Panc1 (cell line): ENCODE results near the gene PRRX1. TPM values are rescaled to one million over a fixed set of nuclear protein-coding genes. Genes with fewer than 3 reads are reported as not detected.

Experiments
- ATAC-seq: fragments of 200-7000 bp; cut with Tn5 transposase; 2 replicates; pipeline ENCODE4 v1.9.1; 2020; ENCODE audit warnings: mild to moderate bottlenecking, moderate library complexity
- BruUV-seq: library from RNA; stranded (reverse); fragments of 400-500 nt; replicated peaks from 2 replicates; lab custom pipeline; 2021; lab: Mats Ljungman, UMichigan
- CTCF ChIA-PET: fragments of 300-600 bp; sonication (Branson Sonifier 250); formaldehyde crosslinking; loops from one replicate; lab custom pipeline; 2022; ENCODE audit warnings: antibody characterized with exemption; lab: Charles Lee
- POLR2A ChIA-PET: fragments of 300-600 bp; sonication (Branson Sonifier 250); formaldehyde crosslinking; loops from one replicate; lab custom pipeline; 2022; ENCODE audit warnings: antibody characterized with exemption; lab: Charles Lee
- DNase-seq: peaks from one replicate; pipeline ENCODE4 v3.0.0-alpha.2; 2010; ENCODE audit warnings: low read depth, low spot score
- H3K27ac ChIP-seq: 2 replicates; pipeline ENCODE4 v1.5.1; 2011; ENCODE audit warnings: mild to moderate bottlenecking, low read length, inconsistent platforms
- H3K27me3 ChIP-seq: fragments of 200-500 bp; sonication (Bioruptor generic); 2 replicates; pipeline ENCODE4 v1.6.0; 2014; ENCODE audit warnings: low read length, inconsistent platforms; ENCODE audit not compliant: control insufficient read depth, insufficient read depth
- H3K36me3 ChIP-seq: fragments of 200-500 bp; sonication (Bioruptor generic); 2 replicates; pipeline ENCODE4 v1.5.1; 2014; ENCODE audit warnings: inconsistent platforms, mild to moderate bottlenecking, low read length, moderate library complexity; ENCODE audit not compliant: control insufficient read depth, insufficient read depth
- H3K4me1 ChIP-seq: 2 replicates; pipeline ENCODE4 v1.5.1; 2011; ENCODE audit warnings: inconsistent platforms, mild to moderate bottlenecking, low read length, moderate library complexity; ENCODE audit not compliant: control insufficient read depth, insufficient read depth
- H3K4me3 ChIP-seq, 2 experiments: 2 replicates each; pipeline ENCODE4 v1.5.1; 2011 to 2012; ENCODE audit warnings: low read depth in 2 of 2, low read length in 2 of 2, mild to moderate bottlenecking in 2 of 2, inconsistent platforms in 1 of 2, moderate library complexity in 1 of 2
- H3K9me3 ChIP-seq: fragments of 200-500 bp; sonication (Bioruptor generic); 2 replicates; pipeline ENCODE4 v1.5.1; 2014; ENCODE audit warnings: low read depth, mild to moderate bottlenecking, inconsistent platforms, low read length, moderate library complexity; ENCODE audit not compliant: control insufficient read depth, insufficient read depth
- POLR2AphosphoS5 ChIP-seq: IDR thresholded peaks from 2 replicates; pipeline ENCODE4 v1.6.1; 2012; ENCODE audit warnings: mild to moderate bottlenecking, low read depth, low read length, moderate library complexity
- REST ChIP-seq, 2 experiments: IDR thresholded peaks; 2 replicates each; pipeline ENCODE4 v1.6.1; 2011 to 2012; ENCODE audit warnings: low read depth in 2 of 2, control low read depth in 1 of 2, low read length in 1 of 2, mild to moderate bottlenecking in 1 of 2, moderate library complexity in 1 of 2; ENCODE audit not compliant: insufficient read depth in 1 of 2
- SIN3A ChIP-seq: IDR thresholded peaks from 2 replicates; pipeline ENCODE4 v1.6.1; 2012; ENCODE audit warnings: low read depth, mild to moderate bottlenecking, low read length, moderate library complexity, borderline replicate concordance; ENCODE audit not compliant: insufficient read depth
- TCF7L2 ChIP-seq: IDR thresholded peaks from 2 replicates; pipeline ENCODE4 v1.6.1; 2011; ENCODE audit warnings: mild to moderate bottlenecking, low read depth, low read length, inconsistent platforms
- in situ Hi-C: cut with HindIII; loops from 2 replicates; pipeline ENCODE4 v1.10.0; 2016; ENCODE audit warnings: low sequenced_read_pairs, low pct_unique_long_range_greater_than_20kb
- intact Hi-C: fragments of 100-400 bp; cut with micrococcal nuclease; formaldehyde crosslinking; loops from one replicate; pipeline ENCODE4 v1.10.0; 2022; ENCODE audit not compliant: unreplicated experiment
- total RNA-seq: library from RNA; stranded (reverse); gene quantifications from one replicate; pipeline ENCODE4 v1.2.1, GENCODE V29; 2021; ENCODE audit not compliant: unreplicated experiment
- TF ChIP-seq, protein P1 (sequence below): fragments of 450-650 bp; IDR thresholded peaks from 2 replicates; pipeline ENCODE4 v1.5.1; 2017; ENCODE audit warnings: mild to moderate bottlenecking

Gene PRRX1
- total RNA-seq, 1 experiment from 2014 or later, result 0.69 TPM

DNA sequence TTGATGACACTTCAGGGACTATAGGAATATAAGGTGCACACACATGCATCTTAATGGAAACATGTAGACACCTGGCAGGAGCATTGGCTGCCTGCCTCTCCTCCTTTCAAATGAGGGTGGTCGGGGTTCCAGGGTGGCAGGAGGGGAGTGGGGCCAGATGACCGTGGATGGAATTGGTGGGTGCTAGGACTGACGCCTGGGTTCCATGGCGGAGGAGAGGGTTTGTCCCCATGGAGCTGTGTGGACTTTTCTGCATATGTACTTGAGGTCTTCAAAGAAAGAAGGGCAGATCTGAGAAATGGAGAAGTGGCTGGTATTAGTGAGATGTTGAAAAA lies 7.7 kb downstream of the PRRX1 start:
- intact Hi-C loops, result loop anchor here (10.0 kb wide), 1 partner anchor 747 kb away; no protein-coding TSS in a partner anchor
- Histone ChIP-seq H3K4me1 (0 out of 2 replicates have a peak, but pooled peaks cover 3% of the 10 kb centered on the region), H3K27me3 (0 out of 2 replicates have a peak, but pooled peaks cover 2% of the 10 kb centered on the region), H3K9me3 (no peaks in the 10 kb centered on the region), H3K27ac (no peak overlapping the region), H3K4me3 (no peak overlapping the region), H3K36me3 (no peaks in the 10 kb centered on the region)
- in situ Hi-C loops, result no loop called here
- no TSS peak for BruUV-seq
- DNase-seq (no peak), ATAC-seq (no peak)
- CTCF ChIA-PET, result no interaction called here
- POLR2A ChIA-PET, result no interaction called here
- TF ChIP-seq SIN3A, result no peak
- TF ChIP-seq, protein P1, sequence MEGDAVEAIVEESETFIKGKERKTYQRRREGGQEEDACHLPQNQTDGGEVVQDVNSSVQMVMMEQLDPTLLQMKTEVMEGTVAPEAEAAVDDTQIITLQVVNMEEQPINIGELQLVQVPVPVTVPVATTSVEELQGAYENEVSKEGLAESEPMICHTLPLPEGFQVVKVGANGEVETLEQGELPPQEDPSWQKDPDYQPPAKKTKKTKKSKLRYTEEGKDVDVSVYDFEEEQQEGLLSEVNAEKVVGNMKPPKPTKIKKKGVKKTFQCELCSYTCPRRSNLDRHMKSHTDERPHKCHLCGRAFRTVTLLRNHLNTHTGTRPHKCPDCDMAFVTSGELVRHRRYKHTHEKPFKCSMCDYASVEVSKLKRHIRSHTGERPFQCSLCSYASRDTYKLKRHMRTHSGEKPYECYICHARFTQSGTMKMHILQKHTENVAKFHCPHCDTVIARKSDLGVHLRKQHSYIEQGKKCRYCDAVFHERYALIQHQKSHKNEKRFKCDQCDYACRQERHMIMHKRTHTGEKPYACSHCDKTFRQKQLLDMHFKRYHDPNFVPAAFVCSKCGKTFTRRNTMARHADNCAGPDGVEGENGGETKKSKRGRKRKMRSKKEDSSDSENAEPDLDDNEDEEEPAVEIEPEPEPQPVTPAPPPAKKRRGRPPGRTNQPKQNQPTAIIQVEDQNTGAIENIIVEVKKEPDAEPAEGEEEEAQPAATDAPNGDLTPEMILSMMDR, result peak; percentile 46
- no peak for TF ChIP-seq REST (IDR thresholded peaks at IDR 0.05; ENCODE audit: insufficient read depth in 1 of 2, low read depth in 2 of 2, low read length in 1 of 2)
- TF ChIP-seq TCF7L2, result no peak
- TF ChIP-seq POLR2AphosphoS5, result no peak

GRCh38 chr1:170672316-170672715 lies 8.4 kb downstream of the PRRX1 start:
- no peaks in the 10 kb centered on the region for H3K9me3 ChIP-seq
- intact Hi-C loops, result loop anchor here (10.0 kb wide), 1 partner anchor 748 kb away; no protein-coding TSS in a partner anchor
- no peak for ATAC-seq
- no peak overlapping the region for H3K4me3 ChIP-seq
- POLR2A ChIA-PET, result no interaction called here
- H3K36me3 ChIP-seq, result no peaks in the 10 kb centered on the region
- 0 out of 2 replicates have a peak, but pooled peaks cover 2% of the 10 kb centered on the region for H3K27me3 ChIP-seq
- TF ChIP-seq, protein P1, result no peak
- no peak for TF ChIP-seq REST (IDR thresholded peaks at IDR 0.05; ENCODE audit: insufficient read depth in 1 of 2, low read depth in 2 of 2, low read length in 1 of 2)
- TF ChIP-seq TCF7L2, result no peak
- TF ChIP-seq POLR2AphosphoS5, result no peak
- no peak for TF ChIP-seq SIN3A
- CTCF ChIA-PET, result no interaction called here
- DNase-seq, result no peak
- no TSS peak for BruUV-seq
- 0 out of 2 replicates have a peak, but pooled peaks cover 3% of the 10 kb centered on the region for H3K4me1 ChIP-seq
- in situ Hi-C loops, result no loop called here
- H3K27ac ChIP-seq, result no peak overlapping the region
